GM12892 (cell line): ENCODE measurements around the gene UCK2.

Source experiments
- DNase-seq: peaks from one replicate; pipeline ENCODE4 v3.0.0; 2011; ENCODE audit not compliant: insufficient read length
- FAIRE-seq: peaks from 2 replicates; lab custom pipeline; 2011; peaks lifted over from hg19 to GRCh38; lab: Jason Lieb, UNC
- POLR2A ChIP-seq: IDR thresholded peaks from 2 replicates; pipeline ENCODE4 v1.6.1; 2011; ENCODE audit warnings: low read depth, low read length, control low read depth
- POLR2AphosphoS5 ChIP-seq: IDR thresholded peaks from 2 replicates; pipeline ENCODE4 v1.6.1; 2011; ENCODE audit warnings: low read depth, low read length, control low read depth
- TAF1 ChIP-seq: IDR thresholded peaks from 2 replicates; pipeline ENCODE4 v1.6.1; 2011; ENCODE audit warnings: low read depth, mild to moderate bottlenecking, control low read depth, low read length, borderline replicate concordance

The UCK2 gene

GRCh38 chr1:165887877-165888551, 60.6 kb downstream of the UCK2 start:
- no peak for DNase-seq
- FAIRE-seq, result no peak
- no peak for TF ChIP-seq POLR2A
- TF ChIP-seq TAF1, result no peak
- TF ChIP-seq POLR2AphosphoS5, result no peak

GRCh38 chr1:165888552-165888920, 61.1 kb downstream of the UCK2 start:
- FAIRE-seq, result no peak
- TF ChIP-seq POLR2AphosphoS5, result no peak
- TF ChIP-seq TAF1, result no peak
- no peak for TF ChIP-seq POLR2A

GRCh38 chr1:165890684-165891083, 63.3 kb downstream of the UCK2 start:
- TF ChIP-seq POLR2A, result no peak
- no peak for TF ChIP-seq TAF1
- TF ChIP-seq POLR2AphosphoS5, result no peak
- DNase-seq (no peak), FAIRE-seq (no peak)

More at GRCh38 chr1:165888552-165888920, 61.1 kb downstream of the UCK2 start:
- DNase-seq, result no peak

- FAIRE-seq (no peak), DNase-seq (no peak)
- TF ChIP-seq TAF1 (no peak), POLR2A (no peak), POLR2AphosphoS5 (no peak)
Measured at GRCh38 chr1:165891111-165891860, 63.9 kb downstream of the UCK2 start.

GRCh38 chr1:165892935-165893334, 65.5 kb downstream of the UCK2 start:
- no peak for FAIRE-seq
- no peak for TF ChIP-seq TAF1
- no peak for TF ChIP-seq POLR2AphosphoS5
- TF ChIP-seq POLR2A, result no peak

GRCh38 chr1:165893507-165893906, 66.1 kb downstream of the UCK2 start:
- FAIRE-seq, result no peak
- DNase-seq, result no peak
- TF ChIP-seq TAF1, result no peak
- no peak for TF ChIP-seq POLR2AphosphoS5
- no peak for TF ChIP-seq POLR2A

More at GRCh38 chr1:165892935-165893334, 65.5 kb downstream of the UCK2 start:
- DNase-seq, result no peak

- no peak for DNase-seq
- TF ChIP-seq POLR2A (no peak), TAF1 (no peak), POLR2AphosphoS5 (no peak)
- no peak for FAIRE-seq
Measured at GRCh38 chr1:165894591-165894990, 67.2 kb downstream of the UCK2 start.

GRCh38 chr1:165895451-165895871, 68.0 kb downstream of the UCK2 start:
- TF ChIP-seq TAF1 (no peak), POLR2A (no peak), POLR2AphosphoS5 (no peak)
- no peak for FAIRE-seq
- DNase-seq, result no peak

- FAIRE-seq, result no peak
- no peak for DNase-seq
- TF ChIP-seq POLR2A, result no peak
- TF ChIP-seq POLR2AphosphoS5, result no peak
- TF ChIP-seq TAF1, result no peak
Measured at GRCh38 chr1:165896277-165896676, 68.9 kb downstream of the UCK2 start.

GRCh38 chr1:165897326-165898303, 70.2 kb downstream of the UCK2 start:
- TF ChIP-seq POLR2A, result no peak
- TF ChIP-seq TAF1, result no peak
- no peak for TF ChIP-seq POLR2AphosphoS5
- DNase-seq (no peak), FAIRE-seq (no peak)

GRCh38 chr1:165898837-165899236, 71.4 kb downstream of the UCK2 start:
- TF ChIP-seq POLR2AphosphoS5 (no peak), POLR2A (no peak), TAF1 (no peak)

More at GRCh38 chr1:165898837-165899236, 71.4 kb downstream of the UCK2 start:
- no peak for DNase-seq
- no peak for FAIRE-seq
